H9 (cell line): ENCODE results near the gene PGF. TPM values are rescaled to one million over a fixed set of nuclear protein-coding genes. Genes with fewer than 3 reads are reported as not detected.

Experiments used
- DNase-seq: peaks from one replicate; pipeline ENCODE4 v3.0.0-alpha.2; 2017
- H2AFZ ChIP-seq: one replicate; pipeline ENCODE4 v1.6.1; 2013; ENCODE audit warnings: mild to moderate bottlenecking, low read length, control low read depth, moderate library complexity
- H2AK5ac ChIP-seq: 2 replicates; pipeline ENCODE4 v1.6.1; 2013; ENCODE audit warnings: low read length, control low read depth, mixed read lengths; ENCODE audit not compliant: insufficient read length
- H2BK120ac ChIP-seq: one replicate; pipeline ENCODE4 v1.6.1; 2013; ENCODE audit warnings: low read depth, mild to moderate bottlenecking, low read length, control low read depth, inconsistent platforms; ENCODE audit not compliant: poor library complexity, severe bottlenecking
- H2BK12ac ChIP-seq: 2 replicates; pipeline ENCODE4 v1.6.1; 2013; ENCODE audit warnings: low read length, control low read depth, mixed read lengths, low read depth; ENCODE audit not compliant: insufficient read length
- H2BK15ac ChIP-seq: 2 replicates; pipeline ENCODE4 v1.6.1; 2013; ENCODE audit warnings: low read depth, low read length, control low read depth
- H2BK20ac ChIP-seq: one replicate; pipeline ENCODE4 v1.6.1; 2013; ENCODE audit warnings: low read depth, mild to moderate bottlenecking, low read length, control low read depth, inconsistent platforms; ENCODE audit not compliant: poor library complexity, severe bottlenecking
- H2BK5ac ChIP-seq: 2 replicates; pipeline ENCODE4 v1.6.1; 2013; ENCODE audit warnings: low read length, control low read depth, mixed read lengths; ENCODE audit not compliant: insufficient read length
- H3K14ac ChIP-seq: 2 replicates; pipeline ENCODE4 v1.6.1; 2013; ENCODE audit warnings: low read length, control low read depth; ENCODE audit not compliant: insufficient read depth
- H3K18ac ChIP-seq: 2 replicates; pipeline ENCODE4 v1.6.1; 2013; ENCODE audit warnings: low read depth, mild to moderate bottlenecking, mixed read lengths, low read length, control low read depth; ENCODE audit not compliant: insufficient read length
- H3K23ac ChIP-seq: 2 replicates; pipeline ENCODE4 v1.6.1; 2013; ENCODE audit warnings: low read length, control low read depth, mixed read lengths, low read depth; ENCODE audit not compliant: insufficient read length
- H3K23me2 ChIP-seq: 2 replicates; pipeline ENCODE4 v1.6.1; 2013; ENCODE audit warnings: low read depth, mild to moderate bottlenecking, mixed read lengths, low read length, control low read depth; ENCODE audit not compliant: insufficient read length, poor library complexity, severe bottlenecking
- H3K27ac ChIP-seq: 2 replicates; pipeline ENCODE4 v1.5.1; 2013; ENCODE audit warnings: low read length, control low read depth, mixed read lengths, low read depth; ENCODE audit not compliant: insufficient read length
- H3K27me3 ChIP-seq: 2 replicates; pipeline ENCODE4 v1.6.1; 2013; ENCODE audit warnings: low read length, control low read depth, inconsistent platforms; ENCODE audit not compliant: insufficient read depth
- H3K4ac ChIP-seq: 2 replicates; pipeline ENCODE4 v1.6.1; 2013; ENCODE audit warnings: low read depth, mild to moderate bottlenecking, control low read depth, inconsistent platforms, low read length, moderate library complexity
- H3K4me1 ChIP-seq: 2 replicates; pipeline ENCODE4 v1.6.1; 2013; ENCODE audit warnings: low read length, control low read depth, inconsistent platforms; ENCODE audit not compliant: insufficient read depth
- H3K4me2 ChIP-seq: 2 replicates; pipeline ENCODE4 v1.6.1; 2013; ENCODE audit warnings: low read length, control low read depth, mixed read lengths; ENCODE audit not compliant: insufficient read length, insufficient read depth
- H3K56ac ChIP-seq: 2 replicates; pipeline ENCODE4 v1.6.1; 2013; ENCODE audit warnings: low read depth, mild to moderate bottlenecking, mixed read lengths, low read length, control low read depth; ENCODE audit not compliant: insufficient read length
- H3K79me1 ChIP-seq: 2 replicates; pipeline ENCODE4 v1.6.1; 2013; ENCODE audit warnings: low read depth, mild to moderate bottlenecking, moderate library complexity, low read length, control low read depth, inconsistent platforms; ENCODE audit not compliant: insufficient read depth, poor library complexity, severe bottlenecking
- H3K79me2 ChIP-seq: 2 replicates; pipeline ENCODE4 v1.6.1; 2013; ENCODE audit warnings: low read length, control low read depth, inconsistent platforms; ENCODE audit not compliant: insufficient read depth
- H3K9ac ChIP-seq: 2 replicates; pipeline ENCODE4 v1.6.1; 2013; ENCODE audit warnings: low read length, control low read depth, mixed read lengths; ENCODE audit not compliant: insufficient read length; ENCODE audit errors: extremely low read depth
- H3K9me3 ChIP-seq: one replicate; pipeline ENCODE4 v1.6.1; 2013; ENCODE audit warnings: low read depth, low read length, inconsistent platforms; ENCODE audit not compliant: control insufficient read depth
- H3T11ph ChIP-seq: one replicate; pipeline ENCODE4 v1.6.1; 2013; ENCODE audit warnings: mild to moderate bottlenecking, low read length, control low read depth, inconsistent platforms
- H4K20me1 ChIP-seq: one replicate; pipeline ENCODE4 v1.6.1; 2013; ENCODE audit not compliant: control insufficient read depth, insufficient read length, insufficient read depth
- H4K5ac ChIP-seq: 2 replicates; pipeline ENCODE4 v1.6.1; 2013; ENCODE audit warnings: low read depth, mild to moderate bottlenecking, mixed read lengths, low read length, control low read depth; ENCODE audit not compliant: insufficient read length
- H4K8ac ChIP-seq: replicated peaks from 2 replicates; pipeline ENCODE4 v1.6.1; 2013; ENCODE audit warnings: low read length, control low read depth, mixed read lengths, low read depth; ENCODE audit not compliant: insufficient read length
- H4K91ac ChIP-seq: 2 replicates; pipeline ENCODE4 v1.6.1; 2013; ENCODE audit warnings: low read depth, mild to moderate bottlenecking, moderate library complexity, mixed read lengths, low read length, control low read depth; ENCODE audit not compliant: insufficient read length
- H3K27ac Mint-ChIP-seq, 3 experiments: 2 replicates in 2 of 3; 3 replicates in 1 of 3; pipeline ENCODE4 v1.8.0; 2020 to 2021; ENCODE audit warnings: mixed read lengths in 3 of 3, mild to moderate bottlenecking in 1 of 3, moderate library complexity in 1 of 3
- H3K27me3 Mint-ChIP-seq: 2 replicates; pipeline ENCODE4 v1.8.0; 2021; ENCODE audit warnings: low read depth, mild to moderate bottlenecking, moderate library complexity, mixed read lengths
- H3K36me3 Mint-ChIP-seq, 3 experiments: 2 replicates in 2 of 3; 3 replicates in 1 of 3; pipeline ENCODE4 v1.8.0; 2020 to 2021; ENCODE audit warnings: low read depth in 3 of 3, mixed read lengths in 3 of 3; ENCODE audit not compliant: insufficient read depth in 1 of 3
- H3K4me1 Mint-ChIP-seq, 2 experiments: 2 replicates each; pipeline ENCODE4 v1.8.0; 2020; ENCODE audit warnings: mixed read lengths in 2 of 2
- H3K4me3 Mint-ChIP-seq, 2 experiments: 2 replicates in 1 of 2; 3 replicates in 1 of 2; pipeline ENCODE4 v1.8.0; 2020 to 2021; ENCODE audit warnings: mild to moderate bottlenecking in 2 of 2, mixed read lengths in 2 of 2, moderate library complexity in 1 of 2
- H3K9me3 Mint-ChIP-seq, 2 experiments: 2 replicates in 1 of 2; 3 replicates in 1 of 2; pipeline ENCODE4 v1.8.0; 2020; ENCODE audit warnings: mild to moderate bottlenecking in 2 of 2, mixed read lengths in 2 of 2, moderate library complexity in 1 of 2
- WGBS: extraction: QIAGEN DNeasy Blood & Tissue Kit; methylation state at CpG from one replicate; pipeline ENCODE4 v1.1.7; 2013; ENCODE audit warnings: missing lambda C conversion rate, low lambda C conversion rate, mixed read lengths; ENCODE audit not compliant: insufficient read length; ENCODE audit errors: extremely low coverage; 5-methylcytosine and 5-hydroxymethylcytosine counted together
- total RNA-seq: library from RNA; stranded (reverse); gene quantifications from 2 replicates; pipeline ENCODE4 v1.2.1, GENCODE V29; 2021
- TF ChIP-seq, protein P1 (sequence below): fragments of 200-600 bp; sonication (generic); conservative IDR thresholded peaks from 3 replicates; pipeline ENCODE4 v1.8.0; 2021; ENCODE audit warnings: antibody characterized with exemption, mild to moderate bottlenecking

Gene PGF
- total RNA-seq, 1 experiment from 2014 or later: 2.3 TPM

DNA sequence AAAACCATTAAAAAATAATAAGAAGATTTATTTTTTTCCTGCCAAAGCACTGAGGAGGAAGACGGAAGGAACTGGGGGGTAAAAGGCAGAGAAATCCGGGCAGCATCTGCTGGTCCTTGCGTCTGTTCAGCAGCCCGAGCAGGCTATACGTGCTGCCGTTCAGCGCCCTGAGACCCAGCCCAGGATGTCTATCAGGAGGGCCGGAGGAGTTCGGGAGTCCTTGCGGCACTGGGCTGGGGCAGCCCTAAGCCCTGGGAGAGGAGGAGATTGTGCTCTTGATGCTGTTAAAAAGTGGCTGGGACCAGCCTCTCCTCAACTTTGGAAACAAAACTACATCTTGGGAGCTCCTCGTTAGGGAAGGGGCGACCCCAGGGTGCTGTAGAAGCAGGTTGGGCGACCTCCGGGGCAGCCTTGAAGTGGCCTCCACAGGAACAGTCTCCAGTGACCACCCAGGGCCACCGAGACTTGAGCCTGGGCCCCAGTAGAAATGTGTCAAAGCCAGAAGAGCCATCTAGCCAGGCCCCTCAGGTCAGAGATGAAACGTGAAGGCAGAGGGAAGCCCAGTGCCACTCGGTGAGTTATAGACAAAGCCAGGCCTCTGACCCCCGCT, 14.3 kb downstream of the PGF start:
- H3K27ac Mint-ChIP-seq: no peak overlapping the region
- TF ChIP-seq, protein P1, sequence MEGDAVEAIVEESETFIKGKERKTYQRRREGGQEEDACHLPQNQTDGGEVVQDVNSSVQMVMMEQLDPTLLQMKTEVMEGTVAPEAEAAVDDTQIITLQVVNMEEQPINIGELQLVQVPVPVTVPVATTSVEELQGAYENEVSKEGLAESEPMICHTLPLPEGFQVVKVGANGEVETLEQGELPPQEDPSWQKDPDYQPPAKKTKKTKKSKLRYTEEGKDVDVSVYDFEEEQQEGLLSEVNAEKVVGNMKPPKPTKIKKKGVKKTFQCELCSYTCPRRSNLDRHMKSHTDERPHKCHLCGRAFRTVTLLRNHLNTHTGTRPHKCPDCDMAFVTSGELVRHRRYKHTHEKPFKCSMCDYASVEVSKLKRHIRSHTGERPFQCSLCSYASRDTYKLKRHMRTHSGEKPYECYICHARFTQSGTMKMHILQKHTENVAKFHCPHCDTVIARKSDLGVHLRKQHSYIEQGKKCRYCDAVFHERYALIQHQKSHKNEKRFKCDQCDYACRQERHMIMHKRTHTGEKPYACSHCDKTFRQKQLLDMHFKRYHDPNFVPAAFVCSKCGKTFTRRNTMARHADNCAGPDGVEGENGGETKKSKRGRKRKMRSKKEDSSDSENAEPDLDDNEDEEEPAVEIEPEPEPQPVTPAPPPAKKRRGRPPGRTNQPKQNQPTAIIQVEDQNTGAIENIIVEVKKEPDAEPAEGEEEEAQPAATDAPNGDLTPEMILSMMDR: no peak
- no peak overlapping the region for H4K8ac ChIP-seq
- DNase-seq: no peak
- no peak overlapping the region for H3K27ac ChIP-seq
- H4K5ac ChIP-seq: no peak overlapping the region
- H4K20me1 ChIP-seq: no peaks in the 10 kb centered on the region
- H2AFZ ChIP-seq: no peak overlapping the region
- peaks cover 2 to 11% of the 10 kb centered on the region in 2 experiments for H3K4me1 Mint-ChIP-seq
- no peak overlapping the region for H3K23ac ChIP-seq
- H3K79me2 ChIP-seq: no peaks in the 10 kb centered on the region
- H2BK120ac ChIP-seq: no peak overlapping the region
- no peak overlapping the region for H2BK15ac ChIP-seq
- no peak overlapping the region for H4K91ac ChIP-seq
- no peak overlapping the region for H2AK5ac ChIP-seq
- H2BK5ac ChIP-seq: no peak overlapping the region
- no peaks in the 10 kb centered on the region for H3K27me3 ChIP-seq
- H3K4me3 Mint-ChIP-seq: no peak overlapping the region
- H3K9me3 ChIP-seq: no peaks in the 10 kb centered on the region
- H3K14ac ChIP-seq: no peak overlapping the region
- no peak overlapping the region for H2BK12ac ChIP-seq
- no peak overlapping the region for H2BK20ac ChIP-seq
- no peaks in the 10 kb centered on the region; the same call in 1 of the 2 replicates for H3K27me3 Mint-ChIP-seq
- H3K23me2 ChIP-seq: no peaks in the 10 kb centered on the region
- H3K4me1 ChIP-seq: no peaks in the 10 kb centered on the region
- H3K56ac ChIP-seq: no peak overlapping the region
- H3K4me2 ChIP-seq: no peak overlapping the region
- H3K9me3 Mint-ChIP-seq: no peaks in the 10 kb centered on the region
- no peaks in the 10 kb centered on the region for H3K36me3 Mint-ChIP-seq
- no peak overlapping the region for H3K18ac ChIP-seq
- H3K79me1 ChIP-seq: no peaks in the 10 kb centered on the region
- no peak overlapping the region for H3K4ac ChIP-seq
- H3T11ph ChIP-seq: no peak overlapping the region
- H3K9ac ChIP-seq: no peak overlapping the region
- WGBS: no CpG with 5 or more reads among the region's 18 CpGs
